GM18873 (cell line): ENCODE results near the gene ANXA4.
"Not testable (repeated sequence)": the region's sequence is repeated elsewhere in the genome, so short reads cannot be mapped to it uniquely, and the experiment has no call there.

Experiments
- ATAC-seq: cut with Tn5 transposase; IDR thresholded peaks from one replicate; pipeline ENCODE4 v1.9.1; 2021; ENCODE audit warnings: mild to moderate bottlenecking, moderate library complexity, moderate number of reproducible peaks; ENCODE audit not compliant: unreplicated experiment, low FRiP score

The ANXA4 gene

DNA sequence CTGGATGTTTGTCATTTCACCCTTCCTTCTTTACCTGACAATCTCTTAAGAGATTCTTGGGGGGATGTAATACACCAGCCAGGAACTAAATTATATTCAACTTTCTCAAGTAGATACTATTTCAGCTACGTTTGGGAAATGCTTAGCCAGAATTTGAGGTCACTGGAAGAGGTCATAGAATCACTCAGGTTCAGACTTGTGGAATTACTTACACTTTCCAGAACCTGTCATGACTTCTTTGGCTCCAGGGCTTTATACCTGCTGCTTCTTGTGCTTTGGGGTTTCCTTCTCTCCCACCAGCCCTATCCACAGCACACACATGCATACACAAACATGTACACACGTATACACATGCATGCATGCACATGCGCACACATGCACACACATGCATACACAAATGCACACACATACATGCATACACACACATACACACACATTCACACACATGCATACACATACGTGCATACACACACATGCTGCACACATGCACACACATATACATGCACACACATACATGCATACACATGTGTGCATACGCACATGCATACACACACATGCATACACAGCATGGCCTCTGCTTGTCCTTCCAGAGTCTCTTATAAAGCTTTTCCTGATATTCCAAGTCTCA lies 23.5 kb upstream of the ANXA4 start:
- no peak for ATAC-seq

DNA sequence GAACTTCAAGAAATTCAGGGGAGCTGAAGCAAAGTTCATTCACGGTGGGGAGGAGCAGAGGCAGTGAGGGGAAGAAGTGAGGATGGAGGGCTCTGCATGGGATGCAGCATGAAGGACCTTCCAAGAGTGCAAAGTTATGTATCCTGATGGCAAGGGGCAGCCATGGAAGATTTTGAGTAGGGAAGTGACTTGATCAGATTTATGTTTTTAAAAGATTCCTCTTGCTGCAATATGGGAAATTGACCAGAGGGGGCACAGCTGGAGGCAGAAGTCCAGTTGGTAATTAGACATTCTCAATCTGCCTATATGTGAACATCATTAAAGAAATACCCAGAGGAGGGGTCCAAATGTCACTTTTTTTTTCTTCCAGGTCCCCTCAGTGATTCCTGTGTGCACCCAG lies 21.5 kb upstream of the ANXA4 start:
- no peak for ATAC-seq

DNA sequence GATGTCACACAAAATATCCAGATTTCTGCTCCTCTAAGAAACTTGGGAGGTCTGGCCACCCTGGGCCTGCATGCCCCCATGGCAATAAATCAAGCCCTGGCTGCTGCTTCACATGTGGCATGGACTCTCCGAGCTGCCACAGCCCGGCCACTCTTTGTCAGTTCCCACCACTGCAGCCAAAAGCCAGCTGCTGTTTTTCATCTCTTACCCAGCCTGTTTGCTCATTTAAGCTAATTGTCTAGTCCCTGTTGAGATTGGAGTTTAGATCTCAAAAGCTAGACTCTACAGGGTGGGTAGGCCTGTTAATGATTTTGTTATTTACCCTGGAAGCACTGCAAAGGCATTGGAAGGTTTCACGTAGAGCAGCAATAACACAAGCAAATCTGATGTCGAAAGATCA lies 20.9 kb upstream of the ANXA4 start:
- no peak for ATAC-seq

DNA sequence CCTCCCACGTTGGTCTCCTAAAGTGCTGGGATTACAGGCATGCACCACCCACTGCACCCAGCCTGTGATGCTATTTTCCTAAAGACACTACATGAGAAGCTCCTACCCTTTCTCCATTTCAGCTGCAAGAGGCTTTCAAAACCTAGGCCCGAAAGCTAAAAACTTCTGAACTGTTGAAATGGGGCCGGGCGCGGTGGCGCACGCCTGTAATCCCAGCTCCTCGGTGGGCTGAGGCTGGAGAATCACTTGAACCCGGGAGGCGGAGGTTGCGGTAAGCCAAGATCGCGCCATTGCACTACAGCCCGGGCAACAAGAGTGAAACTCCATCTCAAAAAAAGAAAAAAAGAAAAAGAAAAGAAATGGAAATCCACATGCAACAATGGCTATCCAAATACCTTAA lies 18.1 kb upstream of the ANXA4 start:
- no peak for ATAC-seq

DNA sequence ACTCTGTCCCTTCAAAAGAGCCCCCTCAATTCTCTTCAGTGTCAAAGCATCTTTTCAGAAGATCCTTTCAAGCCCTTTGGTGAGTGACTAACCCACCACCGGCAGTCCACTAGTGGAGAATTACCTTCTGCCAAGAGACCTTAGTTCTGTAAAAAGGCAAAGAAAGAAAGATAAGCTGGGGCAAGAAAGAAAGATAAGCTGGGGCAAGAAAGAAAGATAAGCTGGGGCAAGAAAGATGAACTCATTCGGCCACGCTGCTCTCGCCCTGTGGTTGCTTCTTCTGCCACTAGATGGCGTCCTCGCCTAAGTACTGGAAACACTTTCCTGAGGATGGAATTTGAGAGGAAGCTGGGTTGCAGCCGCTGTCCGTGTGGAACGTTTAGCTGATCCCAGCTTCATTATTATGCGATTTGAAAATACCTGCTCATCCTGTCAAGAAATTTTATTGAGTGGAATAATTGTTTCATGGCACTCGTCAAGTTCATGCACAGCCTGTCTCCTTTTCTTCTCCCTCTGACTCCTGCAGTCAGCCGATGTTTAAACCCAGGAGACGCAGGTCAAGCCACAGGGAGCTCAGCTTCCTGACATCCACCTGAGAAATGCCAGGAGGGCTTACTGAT lies 17.3 kb upstream of the ANXA4 start:
- ATAC-seq: no peak

DNA sequence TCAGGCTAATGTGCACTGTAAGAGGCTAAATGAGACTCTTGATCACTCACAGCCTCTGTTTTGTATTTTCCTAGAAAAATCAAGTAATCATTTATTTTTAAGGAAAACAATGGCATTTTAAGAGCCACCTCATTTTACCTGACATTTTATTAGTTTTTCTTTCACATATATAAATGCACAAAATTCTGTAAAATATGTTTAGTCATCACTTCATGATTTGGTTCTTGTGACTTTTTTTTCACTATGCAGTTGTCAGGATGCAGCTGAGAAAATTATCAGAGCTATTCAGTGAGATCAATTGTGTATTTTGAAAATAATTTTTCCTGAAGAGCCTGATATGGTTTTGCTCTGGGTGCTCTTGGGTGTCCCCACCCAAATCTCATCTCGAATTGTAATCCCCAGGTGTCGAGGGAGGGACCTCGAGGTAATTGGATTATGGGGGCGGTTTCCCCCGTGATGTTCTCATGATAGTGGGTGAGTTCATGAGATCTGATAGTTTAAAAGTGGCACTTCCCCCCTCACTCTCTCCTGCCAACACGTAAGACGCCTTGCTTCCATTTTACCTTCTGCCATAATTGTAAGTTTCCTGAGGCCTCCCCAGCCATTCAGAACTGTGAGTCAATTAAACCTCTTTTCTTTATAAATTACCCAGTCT lies 16.1 kb upstream of the ANXA4 start:
- no peak for ATAC-seq

DNA sequence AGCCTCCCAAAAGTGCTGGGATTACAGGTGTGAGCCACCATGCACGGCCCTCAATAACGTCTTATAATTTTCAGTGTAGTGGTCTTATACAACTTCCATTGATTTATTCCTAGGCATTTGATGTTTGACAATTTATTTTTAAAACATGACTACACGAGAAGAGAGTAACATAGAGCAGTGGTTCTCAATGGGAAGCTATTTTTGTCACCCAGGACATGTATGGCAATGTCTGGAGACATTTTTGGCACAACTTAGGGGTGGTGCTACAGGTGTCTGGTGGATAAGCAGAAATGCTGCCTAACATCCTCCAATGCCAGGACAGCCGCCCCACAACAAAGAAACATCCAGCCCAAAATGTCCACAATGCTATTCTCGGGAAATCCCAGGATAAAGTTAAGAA lies 12.7 kb upstream of the ANXA4 start:
- ATAC-seq: no peak

DNA sequence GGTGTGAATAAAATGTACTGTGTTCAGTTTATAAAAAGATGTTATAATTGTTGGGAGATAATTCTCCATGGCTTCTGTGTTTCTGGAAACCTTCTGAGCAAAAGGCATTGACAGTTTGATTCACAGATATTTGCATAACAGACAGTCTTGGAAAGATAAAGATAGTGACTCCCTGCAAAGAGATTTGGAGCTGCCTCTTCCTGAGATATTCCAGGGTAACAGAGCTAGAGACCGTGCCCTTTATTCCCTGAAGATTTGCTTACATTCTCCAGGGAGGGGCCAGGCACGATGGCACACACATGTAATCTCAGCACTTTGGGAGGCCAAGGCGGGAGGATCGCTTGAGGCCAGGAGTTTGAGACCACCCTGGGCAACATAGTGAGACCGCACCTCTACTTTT lies 12.2 kb upstream of the ANXA4 start:
- ATAC-seq: no peak

DNA sequence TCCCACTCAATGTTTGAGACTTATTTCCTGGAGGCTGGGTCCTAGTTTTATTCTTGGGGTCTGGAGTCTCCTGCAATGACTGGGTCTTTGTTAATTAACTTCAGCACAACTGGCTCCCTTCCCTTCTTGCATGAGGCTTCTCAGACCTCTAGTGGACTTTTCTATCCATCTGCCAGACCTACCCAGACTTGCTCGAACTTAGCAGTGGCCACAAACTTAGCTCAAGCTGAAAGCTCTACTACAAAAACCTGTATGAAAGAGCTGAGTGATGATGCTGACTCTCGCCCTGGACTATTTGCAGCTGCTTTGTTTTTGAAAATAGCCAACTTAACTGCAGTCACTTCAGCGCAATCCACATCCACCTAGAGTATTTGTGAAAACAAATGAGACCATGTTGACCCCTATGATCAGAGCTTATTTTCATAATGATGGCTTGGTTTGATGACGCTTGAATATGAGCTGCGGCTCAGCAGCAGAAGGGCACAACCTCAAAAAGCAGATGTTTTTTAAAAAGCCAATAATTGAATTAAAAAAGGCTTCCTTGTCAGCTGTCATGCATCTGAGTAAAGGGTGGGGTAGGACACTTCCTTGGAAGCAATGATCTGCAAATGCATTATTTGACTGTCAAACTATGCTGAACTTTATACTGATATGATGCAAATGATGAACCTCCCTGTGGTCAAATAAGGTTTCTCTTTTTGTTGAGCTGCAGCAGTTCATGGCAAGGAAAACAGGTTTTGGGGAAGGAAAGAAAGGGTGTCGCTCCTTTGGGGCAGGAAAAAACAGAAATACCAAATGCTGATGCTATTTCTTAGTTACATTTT lies 10.6 kb upstream of the ANXA4 start:
- ATAC-seq: no peak

DNA sequence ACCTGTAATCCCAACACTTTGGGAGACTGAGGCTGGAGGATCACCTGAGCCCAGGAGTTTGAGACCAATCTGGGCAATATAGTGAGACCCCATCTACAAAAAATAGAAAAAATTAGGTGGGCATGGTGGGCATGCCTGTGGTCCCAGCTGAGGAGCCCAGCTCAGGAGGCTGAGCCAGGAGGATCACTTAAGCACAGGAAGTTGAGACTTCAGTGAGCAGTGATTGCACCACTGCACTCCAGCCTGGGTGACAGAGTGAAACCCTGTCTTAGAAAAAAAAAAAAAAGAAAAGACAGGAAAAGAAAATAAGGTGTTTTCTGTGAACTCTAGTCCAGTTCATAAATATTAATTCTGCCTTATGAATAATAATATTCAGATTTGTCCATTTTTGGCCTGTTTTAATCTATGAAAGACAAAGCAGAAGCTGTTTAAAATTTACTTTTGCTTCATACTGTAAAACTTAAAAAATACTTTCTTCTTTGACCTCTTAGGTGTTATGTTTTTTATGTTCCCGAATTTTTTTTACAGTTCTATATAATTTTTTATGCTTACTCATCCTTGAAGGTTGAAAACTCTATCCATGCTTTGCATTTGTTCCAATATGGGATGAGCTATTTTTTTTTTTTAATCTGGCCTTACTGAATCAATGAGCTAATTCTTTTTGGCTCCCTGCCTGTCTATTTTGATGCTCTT lies 8.4 kb upstream of the ANXA4 start:
- ATAC-seq: no peak

DNA sequence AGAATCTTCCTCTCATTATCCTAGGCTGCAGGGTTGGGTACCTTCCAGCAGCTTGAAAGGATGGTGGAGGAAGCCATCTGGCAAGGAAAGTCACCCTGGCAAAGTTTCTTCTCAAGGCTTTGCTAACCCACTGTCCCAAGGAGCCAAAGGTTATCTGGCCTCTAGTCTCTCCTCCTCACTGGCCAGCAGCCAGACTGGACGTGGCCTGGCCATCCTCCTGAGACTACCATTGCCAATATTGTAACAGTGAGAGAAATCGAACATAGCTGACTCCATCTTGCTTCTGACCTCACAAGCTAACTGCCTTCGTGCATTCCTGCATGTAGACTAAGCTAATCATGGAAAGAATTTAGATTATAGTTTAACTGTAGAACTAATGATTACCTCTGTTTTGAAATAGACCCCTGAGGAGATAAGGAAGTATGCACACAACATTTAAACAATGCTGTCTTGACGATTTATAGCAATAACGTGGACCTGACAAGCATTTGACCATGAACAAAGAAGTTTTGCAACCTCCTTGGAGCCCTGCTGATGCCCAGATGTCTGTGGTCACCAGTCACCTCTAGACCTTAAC lies 7.8 kb upstream of the ANXA4 start:
- no peak for ATAC-seq

DNA sequence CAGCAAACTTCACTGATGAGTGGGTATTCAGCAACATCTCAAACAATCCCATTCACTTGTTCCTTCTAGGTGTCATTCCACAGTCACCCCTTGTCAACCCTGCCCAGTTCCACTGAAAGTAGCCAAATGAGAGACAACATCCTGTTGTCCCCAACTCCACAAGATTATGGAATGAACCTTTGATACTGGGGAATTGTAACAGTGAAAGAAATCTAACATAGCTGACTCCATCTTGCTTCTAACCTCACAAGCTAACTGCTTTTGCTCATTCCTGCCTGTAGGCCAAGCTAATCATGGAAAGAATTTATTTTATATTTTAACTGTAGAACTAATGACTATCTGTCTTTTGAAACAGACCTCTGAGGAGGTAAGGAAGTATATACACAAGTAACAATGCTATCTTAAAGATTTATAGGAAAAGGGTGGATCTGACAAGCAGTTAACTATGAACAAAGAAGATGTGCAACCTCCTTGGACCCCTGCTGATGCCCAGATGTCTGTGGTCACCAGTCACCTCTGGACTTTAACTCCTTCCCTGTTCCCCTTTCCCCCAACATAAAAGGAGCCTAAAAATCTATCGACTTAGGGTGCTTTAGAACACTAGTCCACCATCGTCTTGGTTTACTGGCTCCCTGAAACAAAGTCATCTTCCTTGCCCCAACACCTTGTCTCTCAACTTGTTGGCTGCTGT lies 6.9 kb upstream of the ANXA4 start:
- no peak for ATAC-seq

DNA sequence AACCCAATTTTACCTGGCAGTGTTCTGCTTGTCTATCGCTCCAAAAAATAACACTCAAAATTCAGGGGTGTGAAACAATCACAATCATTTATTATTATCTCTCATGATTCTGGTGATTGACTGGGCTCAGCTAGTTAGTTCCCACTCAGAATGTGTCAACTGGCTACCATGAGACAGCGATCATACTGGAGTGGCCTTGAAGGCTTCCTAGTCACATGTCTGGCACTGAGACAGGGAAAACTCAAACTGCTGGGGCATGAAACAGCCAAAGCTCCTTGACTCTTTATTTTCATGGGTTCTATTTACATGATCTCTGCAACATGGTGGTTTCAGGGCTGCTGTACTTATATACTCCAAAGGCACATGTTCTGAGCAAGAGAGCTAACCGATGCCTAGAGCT lies 6.2 kb upstream of the ANXA4 start:
- no peak for ATAC-seq

DNA sequence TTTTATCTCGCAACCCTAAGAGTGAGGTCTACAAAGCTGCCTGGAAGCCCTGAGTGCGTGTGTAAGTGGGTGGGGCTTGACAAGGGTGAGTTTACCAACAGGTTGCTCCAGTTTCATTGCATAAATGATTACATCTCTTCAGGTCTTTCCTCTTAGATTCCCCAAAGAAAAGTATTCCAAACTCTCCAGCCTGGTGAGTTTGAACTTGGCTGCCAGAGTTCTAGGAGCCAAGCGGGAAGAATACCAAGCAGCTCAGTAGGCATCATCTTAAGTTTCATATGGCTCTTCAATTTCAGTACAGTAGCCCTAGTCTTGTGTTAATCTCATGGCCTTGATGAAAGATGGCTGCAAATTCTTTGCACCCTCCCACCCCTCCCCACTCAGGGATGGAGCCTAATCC lies 3.8 kb upstream of the ANXA4 start:
- ATAC-seq: not testable (repeated sequence)

DNA sequence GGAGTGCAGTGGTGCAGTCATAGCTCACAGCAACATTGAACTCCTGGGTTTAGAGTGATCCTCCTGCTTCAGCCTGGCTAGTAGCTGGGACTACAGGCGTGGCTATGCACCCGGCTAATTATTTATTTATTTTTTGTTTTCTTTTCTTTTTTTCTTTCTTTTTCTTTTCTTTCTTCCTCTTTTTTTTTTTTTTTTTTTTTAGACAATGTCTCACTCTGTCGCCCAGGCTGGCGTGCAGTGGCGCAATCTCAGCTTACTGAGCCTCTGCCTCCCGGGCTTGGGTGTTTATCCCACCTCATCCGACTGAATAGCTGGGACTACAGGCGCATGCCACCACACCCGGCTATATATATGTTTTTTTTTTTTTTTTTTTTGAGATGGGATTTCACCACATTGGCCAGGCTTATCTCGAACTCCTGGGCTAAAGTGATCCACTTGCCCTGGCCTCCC lies 1.4 kb upstream of the ANXA4 start:
- no peak for ATAC-seq

DNA sequence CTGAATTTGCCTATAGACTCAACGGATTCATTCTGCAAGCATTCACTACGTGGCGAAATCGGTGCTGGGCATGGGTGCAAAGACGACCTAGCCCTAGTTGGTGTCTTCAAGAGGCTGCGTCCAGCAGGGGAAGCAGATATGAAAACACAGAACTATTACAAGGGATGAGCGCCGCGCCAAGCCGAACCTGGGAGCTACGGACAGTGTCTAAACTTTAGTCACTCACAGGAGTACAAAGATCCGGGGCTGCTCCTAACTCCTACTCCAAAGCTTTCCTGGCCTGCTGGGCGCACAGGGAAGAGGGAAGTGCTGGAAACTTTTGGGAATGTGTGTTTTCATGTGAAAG lies 732 bp upstream of the ANXA4 start:
- ATAC-seq: no peak

DNA sequence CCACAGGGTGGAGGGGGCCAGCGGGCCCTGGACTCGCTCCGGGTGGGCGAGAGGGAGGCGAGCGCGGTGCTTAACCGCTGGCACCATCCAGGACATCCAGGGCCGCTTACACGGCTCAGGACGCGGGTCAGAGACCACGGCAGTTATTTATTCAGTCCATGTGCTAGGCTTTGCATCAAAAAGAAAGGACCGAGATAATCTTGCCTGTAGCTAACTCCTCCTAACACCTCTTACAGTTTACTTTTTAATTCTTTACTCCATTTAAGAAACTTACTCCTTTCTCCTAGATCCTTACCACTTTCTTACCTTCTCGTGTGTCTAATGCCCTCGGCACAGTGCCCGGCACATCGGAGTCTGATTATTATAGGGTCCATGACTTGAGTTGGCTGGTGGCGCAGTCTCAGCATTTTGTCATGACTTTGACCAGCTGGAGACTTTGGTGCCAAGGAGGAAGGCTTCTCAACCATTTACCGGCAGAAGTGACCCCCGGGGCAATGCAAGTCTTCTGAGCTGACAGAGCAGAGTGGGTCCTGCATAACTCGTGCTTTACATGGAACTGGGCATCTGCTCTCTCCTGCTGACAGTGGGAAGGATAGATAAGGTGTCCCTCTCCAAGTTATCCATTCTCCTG lies 503 bp downstream of the ANXA4 start:
- no peak for ATAC-seq

DNA sequence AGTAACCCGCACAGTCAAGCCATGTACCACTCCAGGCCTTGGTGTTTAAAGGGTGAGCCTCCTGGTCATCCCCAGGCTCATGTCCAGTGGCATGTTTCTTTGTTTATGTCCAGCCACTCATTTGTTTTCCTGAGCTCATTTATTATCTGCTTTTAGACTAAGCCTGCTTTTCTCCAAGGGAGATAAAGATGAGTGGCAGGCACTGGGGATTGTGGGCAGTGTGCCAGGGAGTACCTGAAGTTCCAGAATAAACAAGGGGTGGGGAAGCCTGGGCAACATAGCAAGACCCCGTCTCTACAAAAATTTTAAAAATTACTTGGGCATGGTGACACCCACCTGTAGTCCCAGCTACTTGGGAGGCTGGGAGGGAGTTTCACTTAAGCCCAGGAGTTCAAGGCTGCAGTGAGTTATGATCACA lies 1.9 kb downstream of the ANXA4 start:
- no peak for ATAC-seq

DNA sequence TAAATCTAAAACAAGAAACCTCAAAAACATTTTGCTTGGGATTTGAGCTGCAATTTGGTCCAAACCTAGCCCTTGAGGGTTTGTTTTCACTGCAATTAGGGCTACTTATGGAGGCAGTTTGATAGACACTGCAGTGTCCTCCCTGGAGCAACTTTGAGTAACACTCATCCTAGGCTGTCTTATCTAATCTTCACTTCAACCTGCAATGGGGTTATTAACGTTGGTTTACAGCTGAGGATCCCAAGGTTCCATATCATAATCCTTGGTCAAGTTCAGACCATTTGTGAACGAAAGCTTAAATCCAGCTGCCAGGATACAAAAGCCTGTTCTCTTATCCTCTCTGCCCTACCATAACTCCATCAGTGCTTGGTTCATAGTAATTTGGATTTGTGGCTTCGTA lies 2.5 kb downstream of the ANXA4 start:
- no peak for ATAC-seq
